RCC 7860 (cell line): ENCODE data around the gene STK32C.
A peak's percentile ranks its signal among the peaks of the same experiment; 100 is the strongest.
"Not testable (repeated sequence)": the region's sequence is repeated elsewhere in the genome, so short reads cannot be mapped to it uniquely, and the experiment has no call there.

Experiments used
- DNase-seq: peaks from one replicate; pipeline ENCODE4 v3.0.0-alpha.2; 2015; ENCODE audit warnings: low spot score
- FAIRE-seq: peaks from 2 replicates; lab custom pipeline; 2012; peaks lifted over from hg19 to GRCh38; lab: Jason Lieb, UNC

The STK32C gene

DNA sequence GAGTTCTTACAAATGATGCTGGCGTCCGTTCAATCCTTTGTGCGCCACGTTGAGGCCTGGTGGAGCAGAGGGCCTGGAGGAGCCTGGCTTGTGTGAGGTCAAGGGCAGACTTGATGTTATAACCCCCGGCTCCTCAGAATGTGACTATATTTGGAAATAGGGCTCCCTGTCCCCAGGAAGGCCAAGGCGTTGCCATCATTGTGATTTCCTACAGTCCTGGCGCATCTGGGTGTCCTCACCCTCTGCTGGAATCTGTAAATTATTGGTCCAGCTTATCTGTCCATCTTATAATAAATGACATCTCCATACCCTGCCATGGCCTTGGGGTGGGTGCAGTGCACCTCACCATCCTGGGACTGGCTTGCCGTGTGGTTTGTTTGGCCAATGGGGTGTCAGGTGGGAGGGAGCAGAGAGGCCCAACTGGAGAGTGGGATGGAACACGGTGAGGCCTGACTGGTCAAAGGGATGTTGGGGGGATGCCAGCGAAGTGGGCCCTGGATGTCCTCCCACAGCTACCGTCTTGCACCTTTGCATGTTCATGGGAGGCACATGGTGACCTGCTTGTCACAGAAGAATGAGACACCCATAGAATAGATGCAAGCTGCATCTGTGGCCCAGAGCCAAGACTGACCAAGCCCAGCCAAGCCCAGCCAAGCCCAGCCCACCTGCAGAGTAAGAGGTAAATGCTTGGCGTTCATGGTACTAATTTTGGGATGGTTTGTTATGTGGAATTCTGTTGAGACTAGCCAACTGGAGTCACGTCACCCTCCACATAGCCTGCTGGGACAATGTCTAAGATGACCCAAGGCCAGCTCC, 13.1 kb upstream of the STK32C start:
- DNase-seq, result peak; percentile 82
- peak; percentile 87 for FAIRE-seq

DNA sequence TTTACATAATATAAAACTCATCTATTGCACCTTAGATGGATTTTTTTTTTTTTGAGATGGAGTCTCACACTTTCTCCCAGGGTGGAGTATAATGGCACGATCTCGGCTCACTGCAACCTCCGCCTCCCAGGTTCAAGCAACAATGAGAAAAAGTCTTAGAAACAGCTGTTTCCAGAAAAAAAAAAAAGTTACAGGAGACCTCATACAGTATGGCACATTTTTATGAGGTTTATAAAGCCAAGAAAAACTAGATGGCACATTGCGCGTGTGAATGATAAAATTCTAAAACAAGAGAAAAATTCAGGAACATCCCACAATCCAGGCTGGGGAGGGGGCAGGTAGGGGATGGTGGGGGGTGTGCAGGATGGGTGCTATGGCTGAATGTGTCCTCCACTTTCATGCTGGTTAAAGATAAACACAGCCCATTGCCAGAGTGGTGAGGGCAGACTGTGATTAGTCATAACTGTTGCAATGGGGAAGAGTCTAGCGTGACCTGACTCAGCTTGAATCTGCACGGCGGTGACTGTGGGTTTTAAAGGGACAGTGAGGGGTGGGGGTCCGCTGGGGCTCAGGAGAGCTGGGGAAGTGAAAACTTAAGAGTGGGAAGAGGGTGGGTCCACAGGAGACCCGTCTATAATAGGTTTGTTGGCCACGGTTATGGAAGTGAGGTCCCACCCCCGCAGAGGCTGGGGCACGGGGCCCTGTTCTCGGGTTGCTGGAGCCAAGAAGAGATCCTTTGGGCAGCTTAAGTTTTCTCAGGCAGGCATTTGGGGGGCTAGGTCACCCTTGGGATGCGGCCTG, 12.3 kb upstream of the STK32C start:
- DNase-seq (peak; percentile 87), FAIRE-seq (peak; percentile 90)

DNA sequence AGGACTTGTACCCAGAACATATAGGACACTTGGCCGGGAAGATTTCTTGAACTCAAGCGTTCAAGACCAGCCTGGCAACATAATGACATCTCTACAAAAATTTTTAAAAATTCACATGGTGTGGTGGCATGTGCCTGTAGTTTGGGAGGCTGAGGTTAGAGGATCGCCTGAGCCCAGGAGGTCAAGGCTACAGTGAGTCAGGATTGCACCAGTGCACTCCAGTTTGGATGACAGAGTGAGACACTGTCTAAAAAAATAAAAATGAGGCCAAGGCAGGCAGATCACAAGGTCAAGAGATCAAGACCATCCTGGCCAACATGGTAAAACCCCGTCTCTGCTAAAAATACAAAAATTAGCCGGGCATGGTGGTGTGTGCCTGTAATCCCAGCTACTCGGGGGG, 9.7 kb upstream of the STK32C start:
- not testable (repeated sequence) for DNase-seq, FAIRE-seq

DNA sequence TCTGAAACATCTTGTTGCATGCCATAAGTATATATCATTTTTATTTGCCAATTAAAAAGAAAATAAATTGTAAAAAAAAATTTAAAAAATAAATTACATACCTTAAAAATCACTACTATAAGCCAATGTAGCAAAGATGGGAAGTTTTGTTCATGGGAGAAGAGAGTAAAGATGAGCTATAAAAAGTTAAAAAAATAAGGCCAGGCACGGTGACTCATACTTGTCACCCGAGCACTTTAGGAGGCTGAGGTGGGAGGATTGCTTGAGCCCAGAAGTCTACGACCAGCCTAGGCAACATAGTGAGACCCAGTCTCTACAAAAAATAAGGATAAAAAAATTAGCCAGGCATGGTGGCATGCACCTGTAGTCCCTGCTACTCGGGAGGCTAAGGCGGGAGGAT, 8.4 kb upstream of the STK32C start:
- no peak for FAIRE-seq
- no peak for DNase-seq

DNA sequence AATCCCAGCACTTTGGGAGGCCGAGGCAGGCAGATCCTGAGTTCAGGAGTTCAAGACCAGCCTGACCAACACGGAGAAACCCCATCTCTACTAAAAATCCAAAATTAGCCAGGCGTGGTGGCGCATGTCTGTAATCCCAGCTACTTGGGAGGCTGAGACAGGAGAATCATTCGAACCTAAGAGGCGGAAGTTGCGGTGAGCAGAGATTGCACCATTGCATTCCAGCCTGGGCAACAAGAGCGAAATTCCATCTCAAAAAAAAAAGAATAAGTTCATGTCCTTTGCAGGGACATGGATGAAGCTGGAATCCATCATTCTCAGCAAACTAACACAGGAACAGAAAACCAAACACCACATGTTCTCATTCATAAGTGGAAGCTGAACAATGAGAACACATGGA, 7.1 kb upstream of the STK32C start:
- not testable (repeated sequence) for DNase-seq, FAIRE-seq

DNA sequence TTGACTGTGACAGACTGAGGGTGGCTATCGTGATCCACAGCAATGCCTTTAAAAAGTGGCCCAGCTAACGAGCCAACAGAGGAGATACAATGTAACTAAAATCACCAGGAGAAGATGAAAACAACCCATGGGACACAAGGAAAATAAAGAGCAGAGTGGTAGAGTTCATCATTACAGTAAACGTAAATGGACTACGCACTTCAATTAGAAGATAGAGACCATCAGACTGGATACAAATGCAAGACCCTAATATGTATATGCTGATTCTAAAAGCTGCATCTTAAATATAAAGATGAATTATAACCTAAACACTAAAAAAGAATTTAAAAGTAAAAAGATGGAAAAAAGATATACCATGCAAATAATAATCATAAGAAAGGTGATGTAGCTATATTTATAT, 6.6 kb upstream of the STK32C start:
- no peak for FAIRE-seq

DNA sequence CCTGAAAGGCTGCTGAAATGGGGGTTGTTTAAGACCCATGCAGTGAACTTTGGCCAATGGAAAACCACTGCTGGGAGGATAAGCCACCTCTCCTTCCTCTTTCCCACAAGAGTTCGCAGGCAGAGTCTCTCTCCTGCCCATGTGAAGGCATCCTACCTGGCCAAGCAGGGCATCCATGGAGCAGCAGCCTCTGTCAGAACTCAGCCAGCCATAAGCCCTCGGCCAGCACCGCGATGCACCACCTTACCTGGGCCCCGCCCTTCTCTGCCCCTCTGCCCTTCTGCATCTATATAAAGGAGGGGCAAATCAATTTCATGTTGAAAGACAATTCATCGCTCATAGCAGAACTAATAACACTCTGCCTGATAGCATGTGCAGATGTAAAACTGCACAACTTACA, 6.1 kb upstream of the STK32C start:
- FAIRE-seq, result no peak
- DNase-seq, result no peak

More for the DNA sequence above, 6.6 kb upstream of the STK32C start:
- DNase-seq, result no peak

DNA sequence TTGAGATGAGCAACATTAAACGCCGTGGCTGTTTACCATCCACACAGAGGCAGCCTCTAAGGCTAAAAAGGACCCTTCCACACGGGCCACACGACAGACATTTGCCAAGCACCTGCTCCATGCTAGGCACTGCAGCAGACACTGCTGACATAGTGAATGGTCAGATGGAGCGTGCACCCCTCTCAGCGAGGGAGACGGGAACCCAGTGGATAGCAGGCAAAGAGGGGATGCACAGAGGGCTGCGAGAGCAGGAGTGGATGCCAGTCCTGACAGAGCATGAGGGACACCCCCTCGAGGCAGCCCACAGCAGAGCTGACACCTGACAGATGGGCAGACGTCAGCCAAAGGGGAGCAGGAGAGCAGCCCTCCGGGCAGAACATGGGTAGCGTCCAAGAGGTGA, 5.6 kb upstream of the STK32C start:
- FAIRE-seq, result no peak

DNA sequence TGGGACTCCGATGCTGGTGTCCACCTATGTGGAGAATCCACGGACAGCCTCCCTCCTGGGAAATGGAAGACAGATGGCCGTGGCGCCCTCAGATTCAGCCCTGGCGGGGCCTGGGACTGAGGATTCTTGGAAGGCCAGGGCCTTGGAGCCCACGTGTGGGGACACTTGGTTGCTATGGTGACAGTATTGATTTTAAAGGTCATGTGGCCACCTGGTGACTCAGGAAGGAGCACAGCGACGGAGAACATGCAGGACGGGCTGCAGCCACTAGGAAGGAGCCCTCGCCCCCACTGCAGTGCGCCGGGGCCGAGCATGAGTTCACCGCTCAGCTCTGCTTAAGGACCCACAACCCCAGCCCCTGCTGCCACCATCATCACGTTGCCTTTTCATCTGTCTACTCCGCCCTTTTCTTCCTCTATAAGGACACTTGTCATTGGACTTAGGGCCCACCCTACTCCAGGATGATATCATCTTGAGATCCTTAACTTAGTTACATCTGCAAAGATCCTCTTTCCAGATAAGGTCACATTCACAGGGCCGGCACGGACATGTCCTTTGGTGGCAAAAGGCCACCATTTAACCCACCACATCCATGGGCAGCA, 3.7 kb upstream of the STK32C start:
- DNase-seq (no peak), FAIRE-seq (no peak)

More for the DNA sequence above, 5.6 kb upstream of the STK32C start:
- no peak for DNase-seq

DNA sequence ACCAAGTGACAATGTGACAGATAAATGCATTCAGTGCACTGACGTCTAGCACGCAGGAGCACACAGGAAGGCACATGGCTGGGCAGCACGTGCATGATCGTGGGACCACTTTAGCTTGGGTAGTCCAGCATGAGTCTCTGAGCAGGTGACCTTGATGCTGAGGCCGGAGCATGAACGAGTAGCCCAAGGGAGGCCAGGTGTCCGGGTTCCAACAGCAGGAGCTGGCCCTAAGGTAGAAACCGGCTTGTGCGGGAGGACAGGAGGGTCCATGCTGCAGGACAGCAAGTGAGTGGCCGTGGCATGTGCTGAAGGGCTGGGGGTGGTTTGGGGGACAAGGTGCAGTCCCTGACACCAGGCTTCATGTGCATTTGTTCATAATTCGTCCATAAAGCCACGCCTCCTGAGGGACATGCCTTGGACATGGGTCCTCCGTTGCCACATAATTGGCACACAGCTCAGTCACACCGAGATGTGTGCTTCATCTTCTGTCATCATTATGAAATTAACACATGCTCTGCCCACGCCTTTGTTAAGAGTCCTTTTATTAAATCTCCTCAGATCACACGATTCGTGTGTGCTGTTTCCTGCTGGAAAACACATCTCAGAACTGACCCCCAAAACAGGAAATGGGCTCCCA, 3.1 kb upstream of the STK32C start:
- FAIRE-seq, result no peak
- DNase-seq, result no peak

DNA sequence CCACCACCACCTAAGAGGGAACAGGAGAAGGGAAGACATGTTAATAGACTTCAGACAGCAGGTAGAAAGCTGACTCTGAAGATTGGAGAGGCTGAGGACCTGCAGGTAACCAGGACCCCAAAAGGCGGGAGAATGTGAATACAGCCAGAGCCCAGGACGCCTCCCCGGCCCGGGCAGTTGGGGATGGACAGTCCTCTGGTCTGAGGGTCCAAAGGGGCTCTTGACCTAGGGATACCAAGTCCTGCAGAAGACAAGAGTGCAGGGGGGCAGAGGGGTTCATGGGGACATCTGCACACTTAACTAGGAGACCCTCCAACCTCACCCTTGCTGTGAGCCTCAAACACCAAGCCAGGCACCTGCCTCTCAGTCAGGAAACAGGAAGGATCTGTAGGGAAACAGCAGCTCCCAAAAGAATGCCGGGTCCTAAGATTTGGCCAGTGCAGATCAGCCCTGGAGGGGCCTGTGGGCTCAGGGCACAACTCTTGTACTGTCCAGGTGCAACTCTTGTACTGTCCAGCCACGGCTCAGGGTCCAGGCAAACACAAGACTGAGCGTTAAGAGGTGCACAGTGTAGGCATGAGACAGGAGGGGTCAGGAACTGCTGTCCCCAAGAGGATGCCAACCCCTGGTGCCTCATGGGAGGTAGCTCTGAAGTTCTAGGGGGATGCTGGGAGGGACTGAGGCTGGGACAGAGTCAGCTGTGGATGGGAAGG, 2.3 kb upstream of the STK32C start:
- no peak for DNase-seq
- no peak for FAIRE-seq

DNA sequence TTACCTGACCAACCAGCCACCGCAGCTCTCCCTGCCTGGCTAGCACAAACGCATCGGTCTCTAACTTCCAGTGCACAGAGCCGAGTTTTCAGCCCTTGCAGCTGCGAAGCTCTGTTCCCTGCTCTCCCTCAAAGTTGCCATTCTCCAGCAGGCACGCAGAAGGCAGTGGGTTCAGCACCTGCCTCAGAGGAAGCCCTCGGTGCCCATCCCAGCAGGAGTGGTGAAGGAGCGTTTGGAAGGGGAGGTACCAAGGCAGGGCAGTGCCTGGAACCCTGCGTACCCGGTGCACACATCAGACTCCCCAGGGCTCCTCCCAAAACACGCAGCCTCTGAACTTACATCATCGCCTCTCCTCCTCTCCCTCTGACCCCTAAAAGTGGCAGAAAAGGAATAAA, 1.7 kb upstream of the STK32C start:
- FAIRE-seq (no peak), DNase-seq (no peak)

DNA sequence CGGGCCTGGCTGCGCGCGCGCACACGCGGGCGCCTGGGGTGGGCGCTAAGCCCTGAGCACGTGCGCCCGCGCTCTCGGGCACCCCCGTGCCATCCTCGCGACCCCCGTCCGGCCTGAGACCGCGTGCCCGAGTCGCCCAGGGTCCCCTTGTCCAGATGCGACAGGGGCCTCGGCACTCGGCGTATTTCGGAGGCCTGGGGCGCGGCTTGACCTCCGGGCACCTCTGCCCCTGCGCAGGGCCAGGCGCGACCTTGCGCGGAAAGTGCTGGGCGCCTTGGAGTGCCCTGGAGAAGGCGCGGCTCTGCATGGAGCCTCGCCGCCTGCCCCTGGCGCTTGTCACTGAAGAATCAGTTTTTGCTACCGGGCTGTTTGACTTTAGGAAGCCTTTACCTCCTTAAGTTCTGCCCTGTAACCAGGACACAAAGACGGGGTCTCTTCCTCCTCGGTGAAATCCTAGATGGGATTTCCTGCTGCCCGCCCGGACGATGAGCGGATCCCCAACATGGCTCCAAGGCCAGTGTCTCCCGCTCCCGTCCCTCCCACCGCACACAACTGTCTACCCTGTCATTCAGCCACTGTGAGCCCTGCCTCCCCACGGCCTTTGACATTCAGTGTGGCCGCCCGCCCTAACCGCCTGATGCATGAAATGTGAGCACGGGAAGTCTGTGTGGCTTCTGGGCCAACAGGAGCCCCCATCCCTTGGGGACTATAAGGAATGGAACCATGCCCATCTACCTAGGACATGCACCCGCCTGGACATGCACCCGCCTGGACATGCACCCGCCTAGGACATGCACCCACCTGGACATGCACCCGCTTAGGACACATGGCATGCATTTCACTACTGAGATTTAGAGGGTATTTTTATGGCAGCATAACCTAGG, 1.1 kb upstream of the STK32C start:
- DNase-seq, result no peak
- FAIRE-seq, result no peak

DNA sequence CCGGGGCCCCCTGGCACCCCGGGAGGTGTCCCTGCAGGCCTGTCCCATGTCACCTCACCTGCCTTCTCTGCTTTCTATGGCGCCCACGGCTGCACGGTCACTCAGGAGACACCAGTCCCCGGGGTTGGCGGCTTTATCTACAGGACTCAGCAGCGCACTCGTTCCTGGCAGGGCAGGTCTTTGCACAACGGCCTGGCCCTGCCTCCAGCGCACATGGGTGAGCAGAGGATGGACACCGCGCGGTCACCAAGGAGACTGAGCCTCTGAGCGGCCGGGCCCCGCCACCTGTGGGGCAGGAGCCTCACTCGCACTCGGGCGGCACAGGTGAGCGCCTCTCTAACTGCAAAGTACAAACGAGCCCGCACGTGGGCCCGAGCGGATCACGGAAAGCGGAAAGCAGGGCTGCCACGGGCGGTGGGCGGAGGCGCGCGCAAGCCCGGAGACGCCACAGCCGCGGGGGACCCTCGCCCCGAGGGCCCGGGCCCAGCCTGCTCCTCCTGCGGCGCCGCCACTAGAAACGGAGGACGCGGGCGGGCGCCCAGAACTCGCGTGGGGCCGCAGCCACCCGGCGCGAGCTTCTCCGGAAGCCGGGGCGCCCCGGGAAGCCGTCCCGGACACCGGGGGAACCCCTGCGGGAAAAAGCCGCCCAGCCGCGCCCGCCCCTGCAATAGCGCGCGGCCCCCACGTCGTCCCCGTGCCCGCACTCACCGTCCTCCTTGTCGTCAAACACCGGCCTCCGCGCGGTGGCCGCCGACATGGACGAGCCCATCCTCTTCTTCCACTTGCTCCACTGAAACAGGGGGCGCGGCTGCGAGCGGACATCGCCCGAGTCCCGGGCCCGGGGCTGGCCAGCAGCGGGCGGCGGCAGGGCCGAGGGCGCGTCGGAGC, 642 bp downstream of the STK32C start:
- DNase-seq (no peak), FAIRE-seq (no peak)

DNA sequence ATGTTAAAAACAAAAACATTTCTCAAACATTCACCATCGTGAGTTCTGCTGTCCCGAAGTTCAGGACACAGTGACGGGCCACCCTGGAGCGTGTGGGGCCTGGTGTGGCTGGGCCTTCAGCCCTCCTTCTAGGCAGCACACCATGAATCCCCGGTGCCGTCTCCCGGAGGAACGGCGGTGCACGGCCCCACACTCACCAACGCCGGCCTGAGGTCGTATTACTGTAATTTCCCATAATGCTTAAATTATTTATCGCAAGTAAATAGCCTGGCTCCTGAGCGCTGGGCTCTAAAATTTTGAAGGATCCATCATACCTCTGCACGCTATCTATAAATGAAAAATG, 1.4 kb downstream of the STK32C start:
- no peak for DNase-seq
- FAIRE-seq, result no peak

DNA sequence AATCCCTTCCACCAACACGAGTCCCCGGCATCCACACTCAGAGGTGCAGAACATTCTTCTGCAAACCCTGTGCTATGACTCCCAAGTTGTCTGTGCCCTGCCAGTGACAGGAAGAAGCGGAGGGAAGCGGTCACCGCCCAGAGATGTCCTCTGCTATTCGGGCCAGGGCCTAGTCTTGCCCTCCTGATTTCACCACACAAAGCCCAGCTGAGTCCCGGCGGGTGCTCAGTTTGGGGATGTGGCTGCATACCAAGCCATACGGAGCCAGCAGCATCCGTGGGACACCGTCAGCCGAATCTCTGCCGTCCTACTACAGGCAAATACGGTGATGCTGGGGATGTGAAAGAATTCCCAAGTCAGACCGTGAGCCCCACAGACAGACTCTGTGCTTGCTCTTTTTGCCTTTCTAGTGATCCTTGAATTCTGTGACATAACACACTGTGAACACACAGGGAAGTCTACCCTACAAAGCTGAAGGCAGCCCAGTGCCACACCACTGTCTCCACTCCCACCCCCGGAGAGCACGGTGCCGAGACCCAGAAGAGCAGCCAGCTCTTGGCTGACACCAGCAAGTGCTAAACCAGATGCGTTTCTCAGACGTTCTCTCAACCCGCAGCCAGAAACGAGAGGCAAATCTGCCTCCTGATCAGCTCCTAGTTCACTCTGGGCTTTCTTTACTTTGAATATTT, 2.0 kb downstream of the STK32C start:
- no peak for DNase-seq
- FAIRE-seq, result no peak

DNA sequence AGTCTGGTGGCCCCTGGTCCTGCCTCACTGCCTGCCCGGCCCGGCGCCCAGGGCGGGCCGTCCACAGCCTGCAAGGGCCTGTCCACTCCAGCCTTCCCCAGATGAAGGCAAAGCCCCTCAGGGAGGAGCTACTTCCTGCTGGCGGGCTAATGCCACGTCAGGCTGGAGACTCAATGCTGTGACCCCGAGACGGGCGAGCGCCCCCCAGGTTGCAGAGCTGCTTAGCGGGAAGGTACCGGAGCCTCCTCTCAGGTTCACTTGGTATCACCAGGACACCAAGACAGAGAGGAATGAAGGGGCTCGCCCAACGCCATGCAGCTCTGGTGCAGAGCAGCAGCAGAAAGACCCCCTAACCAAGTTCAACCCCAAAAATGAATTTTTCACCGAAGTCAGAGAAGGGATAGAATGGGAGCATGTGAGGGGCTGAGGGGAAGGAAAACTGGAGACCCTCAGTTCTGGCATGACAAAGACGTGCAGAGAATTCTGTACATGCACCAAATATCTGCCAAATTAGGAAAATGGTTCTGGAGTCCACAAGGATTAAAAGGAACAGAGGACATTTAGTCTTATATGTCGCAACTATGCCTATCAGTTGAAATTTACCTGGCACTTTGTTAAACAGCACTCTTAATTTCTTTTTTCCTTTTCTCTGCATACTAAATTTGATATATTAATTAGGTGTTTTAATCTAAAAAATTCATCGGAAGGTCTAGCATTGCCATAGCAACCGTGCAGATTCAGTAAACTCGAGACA, 2.8 kb downstream of the STK32C start:
- FAIRE-seq, result no peak

More for the DNA sequence above, 2.8 kb downstream of the STK32C start:
- DNase-seq, result no peak
